Measurements from ENCODE around the gene ADAMTS20. TPM values are rescaled to one million over a fixed set of nuclear protein-coding genes. Genes with fewer than 3 reads are reported as not detected.
A peak's percentile ranks its signal among the peaks of the same experiment; 100 is the strongest.

Gene ADAMTS20, protein sequence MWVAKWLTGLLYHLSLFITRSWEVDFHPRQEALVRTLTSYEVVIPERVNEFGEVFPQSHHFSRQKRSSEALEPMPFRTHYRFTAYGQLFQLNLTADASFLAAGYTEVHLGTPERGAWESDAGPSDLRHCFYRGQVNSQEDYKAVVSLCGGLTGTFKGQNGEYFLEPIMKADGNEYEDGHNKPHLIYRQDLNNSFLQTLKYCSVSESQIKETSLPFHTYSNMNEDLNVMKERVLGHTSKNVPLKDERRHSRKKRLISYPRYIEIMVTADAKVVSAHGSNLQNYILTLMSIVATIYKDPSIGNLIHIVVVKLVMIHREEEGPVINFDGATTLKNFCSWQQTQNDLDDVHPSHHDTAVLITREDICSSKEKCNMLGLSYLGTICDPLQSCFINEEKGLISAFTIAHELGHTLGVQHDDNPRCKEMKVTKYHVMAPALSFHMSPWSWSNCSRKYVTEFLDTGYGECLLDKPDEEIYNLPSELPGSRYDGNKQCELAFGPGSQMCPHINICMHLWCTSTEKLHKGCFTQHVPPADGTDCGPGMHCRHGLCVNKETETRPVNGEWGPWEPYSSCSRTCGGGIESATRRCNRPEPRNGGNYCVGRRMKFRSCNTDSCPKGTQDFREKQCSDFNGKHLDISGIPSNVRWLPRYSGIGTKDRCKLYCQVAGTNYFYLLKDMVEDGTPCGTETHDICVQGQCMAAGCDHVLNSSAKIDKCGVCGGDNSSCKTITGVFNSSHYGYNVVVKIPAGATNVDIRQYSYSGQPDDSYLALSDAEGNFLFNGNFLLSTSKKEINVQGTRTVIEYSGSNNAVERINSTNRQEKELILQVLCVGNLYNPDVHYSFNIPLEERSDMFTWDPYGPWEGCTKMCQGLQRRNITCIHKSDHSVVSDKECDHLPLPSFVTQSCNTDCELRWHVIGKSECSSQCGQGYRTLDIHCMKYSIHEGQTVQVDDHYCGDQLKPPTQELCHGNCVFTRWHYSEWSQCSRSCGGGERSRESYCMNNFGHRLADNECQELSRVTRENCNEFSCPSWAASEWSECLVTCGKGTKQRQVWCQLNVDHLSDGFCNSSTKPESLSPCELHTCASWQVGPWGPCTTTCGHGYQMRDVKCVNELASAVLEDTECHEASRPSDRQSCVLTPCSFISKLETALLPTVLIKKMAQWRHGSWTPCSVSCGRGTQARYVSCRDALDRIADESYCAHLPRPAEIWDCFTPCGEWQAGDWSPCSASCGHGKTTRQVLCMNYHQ (N-terminal part only)
- not detected in 2 replicates for total RNA-seq (2022)
- percentile 6 among the genes with signal in this experiment for Bru-seq, nascent RNA
- BruChase-seq, experiment 1, labeled RNA remaining after a 6-hour chase, result percentile 3 among the genes with signal in this experiment
- BruChase-seq, experiment 2, labeled RNA remaining after a 2-hour chase, result percentile 3 among the genes with signal in this experiment
- long read RNA-seq, result 0 reads

DNA sequence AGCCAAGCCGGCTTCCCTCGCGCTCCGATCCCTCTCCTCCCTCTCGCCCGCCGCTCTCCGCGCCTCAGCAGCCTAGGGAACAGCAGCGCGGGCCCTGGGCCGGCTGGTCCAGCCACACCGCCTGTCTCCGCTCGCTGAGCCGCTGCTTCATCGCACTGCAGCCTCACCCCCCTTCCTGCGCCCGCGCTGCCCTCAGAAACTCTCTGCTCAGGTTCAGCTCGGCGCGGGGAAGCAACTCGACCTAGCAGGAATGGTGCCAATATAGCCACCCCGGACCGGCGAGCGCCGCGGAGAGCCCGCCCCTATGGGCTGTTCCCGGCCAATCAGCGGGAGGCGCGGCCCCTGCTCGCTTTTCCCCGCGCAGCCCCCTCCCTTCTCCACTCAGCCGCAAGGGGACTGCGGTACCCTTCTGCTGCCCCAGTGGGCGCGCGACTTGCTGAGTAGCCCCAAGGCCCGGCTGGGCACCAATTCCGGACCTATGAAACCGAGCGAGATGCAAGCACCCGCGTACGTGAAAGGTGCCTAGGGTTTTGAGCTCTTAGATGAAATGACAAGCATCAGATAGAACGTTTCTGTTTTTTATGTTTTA, at the start of gene ADAMTS20:
TSS of gene ADAMTS20 (minus strand) at position 233 of the 589 bp plus-strand sequence. CDS start 282 bp downstream, outside the sequence.
- Mint-ChIP-seq H3K9me3 (ENCODE audit: unreplicated experiment) (peaks cover 10% of the 10 kb centered on the region), H3K4me3 (ENCODE audit: unreplicated experiment) (no peak within 1 kb of the TSS), H3K4me1 (ENCODE audit: insufficient read depth, unreplicated experiment) (no peaks in the 10 kb centered on the region), H3K36me3 (ENCODE audit: insufficient read depth, unreplicated experiment) (no peaks in the 10 kb centered on the region), H3K27me3 (ENCODE audit: insufficient read depth, unreplicated experiment) (peaks cover 24% of the 10 kb centered on the region), H3K27ac (ENCODE audit: low read depth, unreplicated experiment) (no peak within 1 kb of the TSS)
- ChIA-PET POLR2A (no interaction called here), CTCF (no interaction called here)
- intact Hi-C loops (cut with micrococcal nuclease), result no loop called here
- BruUV-seq (replicated peaks), result no TSS peak
- DNase-seq (ENCODE audit: unreplicated experiment), result no peak
- TF ChIP-seq, protein P1, sequence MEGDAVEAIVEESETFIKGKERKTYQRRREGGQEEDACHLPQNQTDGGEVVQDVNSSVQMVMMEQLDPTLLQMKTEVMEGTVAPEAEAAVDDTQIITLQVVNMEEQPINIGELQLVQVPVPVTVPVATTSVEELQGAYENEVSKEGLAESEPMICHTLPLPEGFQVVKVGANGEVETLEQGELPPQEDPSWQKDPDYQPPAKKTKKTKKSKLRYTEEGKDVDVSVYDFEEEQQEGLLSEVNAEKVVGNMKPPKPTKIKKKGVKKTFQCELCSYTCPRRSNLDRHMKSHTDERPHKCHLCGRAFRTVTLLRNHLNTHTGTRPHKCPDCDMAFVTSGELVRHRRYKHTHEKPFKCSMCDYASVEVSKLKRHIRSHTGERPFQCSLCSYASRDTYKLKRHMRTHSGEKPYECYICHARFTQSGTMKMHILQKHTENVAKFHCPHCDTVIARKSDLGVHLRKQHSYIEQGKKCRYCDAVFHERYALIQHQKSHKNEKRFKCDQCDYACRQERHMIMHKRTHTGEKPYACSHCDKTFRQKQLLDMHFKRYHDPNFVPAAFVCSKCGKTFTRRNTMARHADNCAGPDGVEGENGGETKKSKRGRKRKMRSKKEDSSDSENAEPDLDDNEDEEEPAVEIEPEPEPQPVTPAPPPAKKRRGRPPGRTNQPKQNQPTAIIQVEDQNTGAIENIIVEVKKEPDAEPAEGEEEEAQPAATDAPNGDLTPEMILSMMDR (IDR thresholded peaks at IDR 0.05; ENCODE audit: unreplicated experiment), result no peak

DNA sequence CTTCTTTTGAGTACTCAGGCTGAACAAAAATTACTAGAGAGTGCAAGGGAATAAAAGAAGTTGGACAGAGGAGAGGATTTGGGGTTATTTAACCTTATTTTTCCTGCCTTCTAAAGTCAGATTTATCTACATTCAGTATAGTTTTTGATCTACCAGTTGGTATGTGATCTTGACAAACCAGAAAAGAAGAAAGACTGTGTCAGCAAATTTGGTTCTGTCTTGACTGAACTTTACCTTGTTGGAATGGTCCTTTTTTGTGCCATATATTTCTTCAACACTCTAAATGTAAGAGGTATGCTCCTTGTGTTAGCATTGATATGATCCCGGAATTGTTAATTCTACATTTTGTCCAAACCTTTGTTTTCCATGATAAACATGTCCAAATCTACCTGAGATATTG, 47.7 kb upstream of the ADAMTS20 start:
- no peaks in the 10 kb centered on the region for H3K36me3 Mint-ChIP-seq (ENCODE audit: insufficient read depth, unreplicated experiment)

DNA sequence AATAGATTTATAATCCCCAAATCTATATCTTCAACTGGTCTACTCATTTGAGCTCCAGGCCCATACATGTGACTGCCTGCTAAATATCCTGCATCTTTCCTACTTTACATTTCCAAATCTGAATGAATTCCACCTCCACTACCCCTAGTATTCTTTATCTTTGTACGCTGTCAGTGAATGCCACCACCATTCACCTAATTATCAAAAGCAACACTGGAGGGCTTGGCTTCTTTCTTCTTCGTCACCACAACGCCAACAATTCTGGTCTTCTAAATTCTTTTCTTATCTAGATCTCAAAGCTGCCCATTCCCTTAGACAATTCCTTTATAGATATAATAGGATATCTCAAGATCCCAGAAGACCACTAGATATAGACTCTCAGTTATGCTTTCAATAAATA, 47.1 kb upstream of the ADAMTS20 start:
- Mint-ChIP-seq H3K27ac (ENCODE audit: low read depth, unreplicated experiment) (no peak overlapping the region), H3K4me3 (ENCODE audit: unreplicated experiment) (no peak overlapping the region), H3K27me3 (ENCODE audit: insufficient read depth, unreplicated experiment) (peaks cover 46% of the 10 kb centered on the region), H3K9me3 (ENCODE audit: unreplicated experiment) (no peaks in the 10 kb centered on the region), H3K4me1 (ENCODE audit: insufficient read depth, unreplicated experiment) (no peaks in the 10 kb centered on the region), H3K36me3 (ENCODE audit: insufficient read depth, unreplicated experiment) (no peaks in the 10 kb centered on the region)
- TF ChIP-seq, protein P1 (IDR thresholded peaks at IDR 0.05; ENCODE audit: unreplicated experiment), result no peak
- CTCF ChIA-PET, result no interaction called here
- no peak for DNase-seq (ENCODE audit: unreplicated experiment)
- no TSS peak for BruUV-seq (replicated peaks)
- POLR2A ChIA-PET, result no interaction called here
- intact Hi-C loops (cut with micrococcal nuclease), result no loop called here

More for the DNA sequence above, 47.7 kb upstream of the ADAMTS20 start:
- Mint-ChIP-seq H3K9me3 (ENCODE audit: unreplicated experiment) (no peaks in the 10 kb centered on the region), H3K27me3 (ENCODE audit: insufficient read depth, unreplicated experiment) (peaks cover 46% of the 10 kb centered on the region), H3K4me3 (ENCODE audit: unreplicated experiment) (no peak overlapping the region), H3K4me1 (ENCODE audit: insufficient read depth, unreplicated experiment) (no peaks in the 10 kb centered on the region), H3K27ac (ENCODE audit: low read depth, unreplicated experiment) (no peak overlapping the region)
- no peak for DNase-seq (ENCODE audit: unreplicated experiment)
- TF ChIP-seq, protein P1 (IDR thresholded peaks at IDR 0.05; ENCODE audit: unreplicated experiment), result no peak
- ChIA-PET CTCF (interaction anchor here (0.7 kb wide), 1 partner anchor 19 kb away, joined by 3 read pairs; no protein-coding TSS in a partner anchor), POLR2A (no interaction called here)
- no TSS peak for BruUV-seq (replicated peaks)
- intact Hi-C loops (cut with micrococcal nuclease), result no loop called here

Data from MCF 10A (cell line).